Mesothelial cell of epicardium (in vitro differentiated cells): Measurements from ENCODE around the gene ZBTB44. TPM values are rescaled to one million over a fixed set of nuclear protein-coding genes. Genes with fewer than 3 reads are reported as not detected.

ENCODE experiments used
- DNase-seq, 2 experiments: peaks; one replicate each; pipeline ENCODE4 v3.0.0; 2021; ENCODE audit warnings: low spot score in 2 of 2; ENCODE audit not compliant: unreplicated experiment in 2 of 2
- H3K27ac Mint-ChIP-seq: 2 replicates; pipeline ENCODE4 v1.8.0; 2021; ENCODE audit warnings: mixed read lengths
- H3K27me3 Mint-ChIP-seq: 2 replicates; pipeline ENCODE4 v1.8.0; 2021; ENCODE audit warnings: low read depth, mixed read lengths
- H3K36me3 Mint-ChIP-seq: 2 replicates; pipeline ENCODE4 v1.8.0; 2021; ENCODE audit warnings: mixed read lengths
- H3K4me1 Mint-ChIP-seq: 2 replicates; pipeline ENCODE4 v1.8.0; 2021; ENCODE audit warnings: mixed read lengths
- H3K4me3 Mint-ChIP-seq: 2 replicates; pipeline ENCODE4 v1.8.0; 2021; ENCODE audit warnings: mild to moderate bottlenecking, moderate library complexity, mixed read lengths
- H3K9me3 Mint-ChIP-seq: 2 replicates; pipeline ENCODE4 v1.8.0; 2021; ENCODE audit warnings: mixed read lengths
- CTCF ChIP-seq: fragments of 200-600 bp; sonication (generic); IDR thresholded peaks from one replicate; pipeline ENCODE4 v1.5.0; 2021; ENCODE audit warnings: antibody characterized with exemption; ENCODE audit not compliant: unreplicated experiment
- total RNA-seq: library from RNA; stranded (reverse); gene quantifications from 3 replicates; pipeline ENCODE4 v1.2.1, GENCODE V29; 2021

Gene ZBTB44
- total RNA-seq: 55.3 to 58.8 TPM (median 57.2 TPM) in 3 replicates

GRCh38 chr11:130314750-130315285 lies at the start of gene ZBTB44:
Gene ZBTB44 (minus strand): TSS chr11:130314917. CDS start chr11:130261873, 53,044 bp downstream.
- Mint-ChIP-seq H3K27me3 (no peaks in the 10 kb centered on the region), H3K4me1 (peaks cover 42% of the 10 kb centered on the region)

GRCh38 chr11:130359419-130359818 lies 44.7 kb upstream of the ZBTB44 start:
- H3K36me3 Mint-ChIP-seq: peaks cover 1% of the 10 kb centered on the region
- peaks cover 18% of the 10 kb centered on the region for H3K9me3 Mint-ChIP-seq
- H3K27me3 Mint-ChIP-seq: no peaks in the 10 kb centered on the region
- no peaks in the 10 kb centered on the region for H3K4me1 Mint-ChIP-seq
- H3K27ac Mint-ChIP-seq: no peak overlapping the region
- H3K4me3 Mint-ChIP-seq: no peak overlapping the region
- no peak for TF ChIP-seq CTCF
- no peak for DNase-seq

More at GRCh38 chr11:130314750-130315285, at the start of gene ZBTB44:
- H3K36me3 Mint-ChIP-seq: no peaks in the 10 kb centered on the region
- peak; percentile 88 to 90 for DNase-seq
- no peak for TF ChIP-seq CTCF
- H3K27ac Mint-ChIP-seq: peak within 1 kb of the TSS; percentile 93
- peaks cover 2% of the 10 kb centered on the region for H3K9me3 Mint-ChIP-seq
- H3K4me3 Mint-ChIP-seq: peak within 1 kb of the TSS; percentile 86

GRCh38 chr11:130358398-130358797 lies 43.7 kb upstream of the ZBTB44 start:
- H3K4me3 Mint-ChIP-seq: no peak overlapping the region
- peaks cover 1% of the 10 kb centered on the region for H3K36me3 Mint-ChIP-seq
- DNase-seq: no peak
- no peak for TF ChIP-seq CTCF
- no peak overlapping the region for H3K27ac Mint-ChIP-seq
- H3K27me3 Mint-ChIP-seq: no peaks in the 10 kb centered on the region
- no peaks in the 10 kb centered on the region for H3K4me1 Mint-ChIP-seq
- H3K9me3 Mint-ChIP-seq: peaks cover 28% of the 10 kb centered on the region

- Mint-ChIP-seq H3K4me3 (no peak overlapping the region), H3K4me1 (no peaks in the 10 kb centered on the region), H3K9me3 (peaks cover 4% of the 10 kb centered on the region), H3K27me3 (no peaks in the 10 kb centered on the region), H3K36me3 (no peaks in the 10 kb centered on the region), H3K27ac (no peak overlapping the region)
- TF ChIP-seq CTCF: no peak
- no peak for DNase-seq
Measured at GRCh38 chr11:130347261-130347660, 32.5 kb upstream of the ZBTB44 start.

GRCh38 chr11:130344841-130345240 lies 30.1 kb upstream of the ZBTB44 start:
- TF ChIP-seq CTCF: no peak
- Mint-ChIP-seq H3K27ac (no peak overlapping the region), H3K27me3 (no peaks in the 10 kb centered on the region), H3K4me1 (no peaks in the 10 kb centered on the region), H3K9me3 (peaks cover 18% of the 10 kb centered on the region), H3K4me3 (no peak overlapping the region), H3K36me3 (no peaks in the 10 kb centered on the region)
- no peak for DNase-seq
